GM12878 (cell line): ENCODE results near the gene STRA6. TPM values are rescaled to one million over a fixed set of nuclear protein-coding genes. Genes with fewer than 3 reads are reported as not detected.

Experiments
- ATAC-seq: fragments of 200-7000 bp; cut with Tn5 transposase; 3 replicates; pipeline ENCODE4 v1.9.1; 2020; ENCODE audit warnings: mild to moderate bottlenecking, moderate library complexity
- BruUV-seq: library from RNA; stranded (reverse); fragments of 400-500 nt; replicated peaks from 2 replicates; lab custom pipeline; 2021; lab: Mats Ljungman, UMichigan
- CTCF ChIA-PET: fragments of 300-600 bp; sonication (Branson Sonifier 250); formaldehyde crosslinking; extraction: SDS; loops from one replicate; lab custom pipeline; 2021; ENCODE audit warnings: inconsistent platforms; lab: Yijun Ruan, JAX
- POLR2A ChIA-PET: fragments of 350-600 bp; formaldehyde crosslinking; extraction: SDS; loops from one replicate; lab custom pipeline; 2021; ENCODE audit warnings: inconsistent platforms; lab: Charles Lee
- RAD21 ChIA-PET: fragments of 300-600 bp; sonication (Branson Sonifier 250); formaldehyde crosslinking; loops from one replicate; lab custom pipeline; 2023; ENCODE audit warnings: antibody characterized with exemption; ENCODE audit not compliant: unreplicated experiment; lab: Charles Lee
- SMC1A ChIA-PET: fragments of 300-600 bp; sonication (Branson Sonifier 250); formaldehyde crosslinking; loops from one replicate; lab custom pipeline; 2023; ENCODE audit not compliant: unreplicated experiment, uncharacterized antibody; lab: Charles Lee
- DNase-seq: peaks from one replicate; pipeline ENCODE4 v3.0.0-alpha.2; 2011; ENCODE audit warnings: low read depth, low spot score
- FAIRE-seq: peaks from 3 replicates; lab custom pipeline; 2011; peaks lifted over from hg19 to GRCh38; lab: Jason Lieb, UNC
- H2AFZ ChIP-seq: 2 replicates; pipeline ENCODE4 v1.6.0; 2011; ENCODE audit warnings: low read depth, low read length, control low read depth; ENCODE audit not compliant: control insufficient read depth
- H3K27ac ChIP-seq: 2 replicates; pipeline ENCODE4 v1.5.1; 2011; ENCODE audit warnings: control low read depth; ENCODE audit not compliant: control insufficient read depth, insufficient read depth
- H3K27me3 ChIP-seq, 2 experiments: replicated peaks in 1 of 2; 2 replicates each; pipeline versions ENCODE4 v1.6.0 to v1.6.1; 2011; ENCODE audit warnings: low read length in 1 of 2; ENCODE audit not compliant: control insufficient read depth in 2 of 2, insufficient read depth in 2 of 2
- H3K36me3 ChIP-seq, 2 experiments: 2 replicates each; pipeline ENCODE4 v1.5.1; 2011; ENCODE audit warnings: low read length in 1 of 2; ENCODE audit not compliant: control insufficient read depth in 2 of 2, insufficient read depth in 2 of 2
- H3K4me1 ChIP-seq: 2 replicates; pipeline ENCODE4 v1.6.1; 2011; ENCODE audit warnings: mild to moderate bottlenecking, low read length, moderate library complexity, mixed read lengths; ENCODE audit not compliant: control insufficient read depth, insufficient read depth
- H3K4me2 ChIP-seq: 2 replicates; pipeline ENCODE4 v1.6.0; 2011; ENCODE audit warnings: control low read depth; ENCODE audit not compliant: control insufficient read depth, insufficient read depth
- H3K4me3 ChIP-seq: fragments of 200-600 bp; sonication (generic); 2 replicates; pipeline ENCODE4 v1.5.1; 2016
- H3K79me2 ChIP-seq: 2 replicates; pipeline ENCODE4 v1.6.0; 2011; ENCODE audit warnings: low read length; ENCODE audit not compliant: control insufficient read depth, insufficient read depth
- H3K9ac ChIP-seq: 2 replicates; pipeline ENCODE4 v1.8.0; 2011; ENCODE audit warnings: low read length, control low read depth, mixed read lengths; ENCODE audit not compliant: control insufficient read depth, insufficient read depth
- H3K9me3 ChIP-seq: replicated peaks from 3 replicates; pipeline ENCODE4 v1.5.1; 2011; ENCODE audit warnings: mild to moderate bottlenecking, low read length; ENCODE audit not compliant: control insufficient read depth, insufficient read depth
- H4K20me1 ChIP-seq: 2 replicates; pipeline ENCODE4 v1.6.0; 2011; ENCODE audit not compliant: control insufficient read depth, insufficient read depth
- CHD1 ChIP-seq: IDR thresholded peaks from 2 replicates; pipeline ENCODE4 v1.6.1; 2012; ENCODE audit warnings: low read depth, low read length, improper control_type of control experiment
- EED ChIP-seq: sonication (generic); IDR thresholded peaks from 2 replicates; pipeline ENCODE4 v1.6.1; 2016; ENCODE audit warnings: antibody characterized with exemption, low read depth
- ELK1 ChIP-seq: IDR thresholded peaks from 2 replicates; pipeline ENCODE4 v1.6.1; 2012; ENCODE audit warnings: low read depth, low read length, improper control_type of control experiment
- EP300 ChIP-seq, 2 experiments: fragments of 150-350 bp in 1 of 2; IDR thresholded peaks; 2 replicates each; pipeline ENCODE4 v1.6.1; 2011 to 2012; ENCODE audit warnings: low read depth in 2 of 2, low read length in 2 of 2, borderline replicate concordance in 1 of 2, improper control_type of control experiment in 1 of 2, inconsistent platforms in 1 of 2; ENCODE audit not compliant: control insufficient read depth in 1 of 2
- MTA2 ChIP-seq: fragments of 450-650 bp; IDR thresholded peaks from 2 replicates; pipeline ENCODE4 v1.6.1; 2016; ENCODE audit warnings: low read depth, mild to moderate bottlenecking, moderate library complexity
- RELA ChIP-seq: fragments of 450-650 bp; IDR thresholded peaks from 2 replicates; pipeline ENCODE4 v1.8.0; 2014; ENCODE audit warnings: borderline replicate concordance; ENCODE audit not compliant: partially characterized antibody
- TARDBP ChIP-seq: IDR thresholded peaks from 2 replicates; pipeline ENCODE4 v1.6.1; 2016; ENCODE audit warnings: borderline replicate concordance
- TCF3 ChIP-seq: IDR thresholded peaks from 2 replicates; pipeline ENCODE4 v1.6.1; 2012; ENCODE audit warnings: low read depth, mild to moderate bottlenecking, low read length, borderline replicate concordance; ENCODE audit not compliant: insufficient read depth
- WGBS: methylation state at CpG from one replicate; pipeline ENCODE4 v1.1.6; 2016; ENCODE audit warnings: low lambda C conversion rate; ENCODE audit not compliant: insufficient replicate concordance, insufficient coverage; ENCODE audit errors: missing lambda C conversion rate; 5-methylcytosine and 5-hydroxymethylcytosine counted together
- in situ Hi-C: fragments of 300-500 bp; cut with MboI; formaldehyde crosslinking; loops from 9 replicates; pipeline ENCODE4 v1.14.3; 2018; ENCODE audit warnings: mixed read lengths
- intact Hi-C: fragments of 100-400 bp; cut with micrococcal nuclease; formaldehyde crosslinking; loops from one replicate; pipeline ENCODE4 v1.14.2; 2022; ENCODE audit not compliant: unreplicated experiment
- polyA plus RNA-seq, 11 experiments: library from polyadenylated mRNA; depleted of rRNA in 4 of 11; unstranded in 6 of 11; stranded (reverse) in 5 of 11; fragments of >200 nt; fragmentation: Nextera tagmentation in 4 of 11; fragmentation: Illumina TruSeq in 1 of 11; extraction: Ambion mirVana in 4 of 11; extraction: Trizol in 1 of 11; gene quantifications; 1 replicate in 1 of 11; 2 replicates in 10 of 11; pipeline versions ENCODE4 v1.2.1 to v1.2.3, GENCODE V29; 2011 to 2016; ENCODE audit warnings: inconsistent platforms in 2 of 11, missing spikeins in 2 of 11, low read depth in 1 of 11
- total RNA-seq, 4 experiments: library from RNA; depleted of rRNA in 3 of 4; stranded (reverse); fragments of >200 nt in 3 of 4; fragmentation: Illumina TruSeq in 1 of 4; extraction: Trizol in 1 of 4; gene quantifications; 2 replicates each; pipeline versions ENCODE4 v1.2.1 to v1.2.3, GENCODE V29; 2013 to 2021

Gene STRA6
- total and polyA plus RNA-seq, 10 of the 15 experiments (the other 5 are each of a cell fraction or from before 2014, with no cell fraction given) = 0.31 to 10.8 (median 5.8) TPM

- 75% methylated on average over 13 of the region's 13 CpGs for WGBS
- Histone ChIP-seq H3K9ac (no peak overlapping the region; the same call in 1 of the 2 replicates), H3K4me2 (no peak overlapping the region), H3K27me3 (no peaks in the 10 kb centered on the region), H2AFZ (peak overlapping the region; percentile 23; the same call in 1 of the 2 replicates), H3K4me1 (peaks cover 15% of the 10 kb centered on the region), H3K79me2 (no peaks in the 10 kb centered on the region), H3K9me3 (no peaks in the 10 kb centered on the region), H4K20me1 (no peaks in the 10 kb centered on the region), H3K27ac (no peak overlapping the region), H3K36me3 (no peaks in the 10 kb centered on the region), H3K4me3 (no peak overlapping the region)
- in situ Hi-C loops (no loop called here), intact Hi-C loops (no loop called here)
- ChIA-PET SMC1A (no interaction called here), CTCF (interaction anchor here (0.9 to 1.1 kb wide), 2 partner anchors 11 to 15 kb away, joined by 3 read pairs; no protein-coding TSS in a partner anchor), RAD21 (no interaction called here), POLR2A (no interaction called here)
- ATAC-seq = no peak
- DNase-seq = no peak
- TF ChIP-seq ELK1 (no peak), EED (peak; percentile 30; the same call in 1 of the 2 replicates)
- BruUV-seq = no TSS peak
- FAIRE-seq = peak; percentile 13
Observed at GRCh38 chr15:74172701-74173379, 29.7 kb downstream of the STRA6 start.

- no TSS peak for BruUV-seq
- no peaks in the 10 kb centered on the region for H3K36me3 ChIP-seq
- peaks cover 17% of the 10 kb centered on the region for H3K4me1 ChIP-seq
- H3K79me2 ChIP-seq = no peaks in the 10 kb centered on the region
- H3K9ac ChIP-seq = no peak overlapping the region; the same call in 1 of the 2 replicates
- DNase-seq (no peak), ATAC-seq (no peak), FAIRE-seq (peak; percentile 18)
- WGBS = 94% methylated on average over 1 of the region's 1 CpG
- SMC1A ChIA-PET = interaction anchor here (0.6 kb wide), 1 partner anchor 1264 kb away, joined by 3 read pairs; no protein-coding TSS in a partner anchor
- no peaks in the 10 kb centered on the region for H4K20me1 ChIP-seq
- TF ChIP-seq RELA = no peak
- no peak for TF ChIP-seq EP300 (IDR thresholded peaks at IDR 0.05; ENCODE audit: borderline replicate concordance in 1 of 2, control insufficient read depth in 1 of 2, low read depth in 2 of 2, low read length in 2 of 2)
- no peak for TF ChIP-seq MTA2
- no peak for TF ChIP-seq CHD1
- no peak for TF ChIP-seq TCF3
- no peak for TF ChIP-seq TARDBP
- POLR2A ChIA-PET = no interaction called here
- no peak overlapping the region for H3K4me3 ChIP-seq
- RAD21 ChIA-PET = no interaction called here
- no peaks in the 10 kb centered on the region for H3K27me3 ChIP-seq
- peak overlapping the region; percentile 23; the same call in 1 of the 2 replicates for H2AFZ ChIP-seq
- intact Hi-C loops (no loop called here), in situ Hi-C loops (no loop called here)
- no peaks in the 10 kb centered on the region for H3K9me3 ChIP-seq
- CTCF ChIA-PET = interaction anchor here (1.1 kb wide), 1 partner anchor 15 kb away, joined by 3 read pairs; no protein-coding TSS in a partner anchor
- no peak overlapping the region for H3K4me2 ChIP-seq
- no peak overlapping the region for H3K27ac ChIP-seq
Observed at GRCh38 chr15:74171965-74172541, 30.5 kb downstream of the STRA6 start.
